K562 (cell line): ENCODE measurements around the gene RGS19. TPM values are rescaled to one million over a fixed set of nuclear protein-coding genes. Genes with fewer than 3 reads are reported as not detected.

ENCODE experiments used
- ATAC-seq: fragments of 200-7000 bp; cut with Tn5 transposase; 3 replicates; pipeline ENCODE4 v1.9.1; 2020; ENCODE audit warnings: moderate library complexity
- BruUV-seq: library from RNA; stranded (reverse); fragments of 400-500 nt; replicated peaks from 2 replicates; lab custom pipeline; 2021; lab: Mats Ljungman, UMichigan
- CTCF ChIA-PET: fragments of 300-600 bp; formaldehyde crosslinking; extraction: SDS; loops from one replicate; lab custom pipeline; 2021; ENCODE audit warnings: low intra/inter-chr PET ratio; lab: Yijun Ruan, JAX
- POLR2A ChIA-PET: fragments of 300-600, 350-650 bp; sonication (Branson Sonifier 250); formaldehyde crosslinking; extraction: SDS; loops from one replicate; lab custom pipeline; 2021; ENCODE audit warnings: antibody characterized with exemption, inconsistent platforms; lab: Yijun Ruan, JAX
- DNase-seq, 4 experiments: peaks; one replicate each; pipeline versions ENCODE4 v3.0.0 to v3.0.0-alpha.2; 2011 to 2018; ENCODE audit warnings: low spot score in 3 of 4, mixed read lengths in 3 of 4; ENCODE audit errors: extremely low read depth in 1 of 4
- FAIRE-seq: peaks from 2 replicates; lab custom pipeline; 2011; peaks lifted over from hg19 to GRCh38; lab: Jason Lieb, UNC
- H2AFZ ChIP-seq: 2 replicates; pipeline ENCODE4 v1.6.0; 2011; ENCODE audit warnings: low read depth, low read length, control low read depth, inconsistent platforms
- H3K27ac ChIP-seq: fragments of 200-600 bp; 3 replicates; pipeline ENCODE4 v1.8.0; 2011; ENCODE audit warnings: low read depth, mild to moderate bottlenecking, control low read depth, inconsistent platforms, low read length, moderate library complexity, mixed read lengths; ENCODE audit errors: extremely low read depth
- H3K27me3 ChIP-seq, 2 experiments: fragments of 300-600 bp in 1 of 2; 2 replicates in 1 of 2; 3 replicates in 1 of 2; pipeline versions ENCODE4 v1.6.0 to v1.8.0; 2011; ENCODE audit warnings: inconsistent platforms in 2 of 2, low read length in 2 of 2, mild to moderate bottlenecking in 1 of 2, mixed read lengths in 1 of 2, moderate library complexity in 1 of 2; ENCODE audit not compliant: control insufficient read depth in 2 of 2, insufficient read depth in 2 of 2
- H3K36me3 ChIP-seq: fragments of 300-600 bp; 3 replicates; pipeline ENCODE4 v1.8.0; 2011; ENCODE audit warnings: mild to moderate bottlenecking, low read length, inconsistent platforms; ENCODE audit not compliant: control insufficient read depth, insufficient read depth
- H3K4me1 ChIP-seq, 2 experiments: fragments of 200-600 bp in 1 of 2; replicated peaks in 1 of 2; 2 replicates in 1 of 2; 3 replicates in 1 of 2; pipeline versions ENCODE4 v1.5.1 to v1.8.0; 2011; ENCODE audit warnings: inconsistent platforms in 2 of 2, low read length in 2 of 2, mild to moderate bottlenecking in 1 of 2, mixed read lengths in 1 of 2, moderate library complexity in 1 of 2; ENCODE audit not compliant: control insufficient read depth in 2 of 2, insufficient read depth in 2 of 2
- H3K4me2 ChIP-seq: 2 replicates; pipeline ENCODE4 v1.6.1; 2011; ENCODE audit warnings: low read length, control low read depth, inconsistent platforms, mixed read lengths; ENCODE audit not compliant: insufficient read depth
- H3K4me3 ChIP-seq: fragments of 200-600 bp; sonication (generic), shearing (Covaris generic); 2 replicates; pipeline ENCODE4 v1.5.1; 2016; ENCODE audit warnings: control low read depth, inconsistent platforms
- H3K79me2 ChIP-seq: fragments of 200-600 bp; 3 replicates; pipeline ENCODE4 v1.8.0; 2011; ENCODE audit warnings: low read length, inconsistent platforms; ENCODE audit not compliant: control insufficient read depth, insufficient read depth
- H3K9ac ChIP-seq, 2 experiments: 2 replicates each; pipeline versions ENCODE4 v1.6.0 to v1.6.1; 2011; ENCODE audit warnings: low read depth in 2 of 2, low read length in 2 of 2, control low read depth in 1 of 2, inconsistent platforms in 1 of 2, mild to moderate bottlenecking in 1 of 2, mixed read lengths in 1 of 2; ENCODE audit not compliant: insufficient read depth in 1 of 2
- H3K9me1 ChIP-seq: one replicate; pipeline ENCODE4 v1.6.0; 2011; ENCODE audit warnings: inconsistent platforms, mild to moderate bottlenecking, low read length, moderate library complexity; ENCODE audit not compliant: control insufficient read depth, insufficient read depth
- H3K9me3 ChIP-seq: replicated peaks from 2 replicates; pipeline ENCODE4 v1.5.1; 2011; ENCODE audit warnings: low read depth, low read length, inconsistent platforms; ENCODE audit not compliant: control insufficient read depth, insufficient read depth
- H4K20me1 ChIP-seq: replicated peaks from 2 replicates; pipeline ENCODE4 v1.6.1; 2011; ENCODE audit warnings: low read length, inconsistent platforms, mixed read lengths; ENCODE audit not compliant: control insufficient read depth, insufficient read depth
- CBFA2T3 ChIP-seq: fragments of 450-650 bp; IDR thresholded peaks from 2 replicates; pipeline ENCODE4 v1.6.1; 2017
- EGR1 ChIP-seq: fragments of 450-650 bp; conservative IDR thresholded peaks from 2 replicates; pipeline ENCODE4 v1.6.1; 2017; ENCODE audit warnings: mild to moderate bottlenecking
- ESRRA ChIP-seq: fragments of 450-650 bp; IDR thresholded peaks from 2 replicates; pipeline ENCODE4 v1.6.1; 2014; ENCODE audit warnings: low read depth, mild to moderate bottlenecking, moderate library complexity, borderline replicate concordance
- GABPA ChIP-seq: fragments of 200-800 bp; sonication (Bioruptor generic); conservative IDR thresholded peaks from 2 replicates; pipeline ENCODE4 v1.6.1; 2016; ENCODE audit warnings: low read depth, missing genetic modification characterization, missing compliant biosample characterization
- HMGN3 ChIP-seq: IDR thresholded peaks from 2 replicates; pipeline ENCODE4 v1.6.1; 2011; ENCODE audit warnings: borderline replicate concordance, low read depth, mild to moderate bottlenecking, mixed read lengths, low read length; ENCODE audit not compliant: insufficient read length; ENCODE audit errors: extremely low read depth
- NR2C2 ChIP-seq, 2 experiments: fragments of 200-800 bp in 1 of 2; sonication (Bioruptor generic) in 1 of 2; sonication (generic) in 1 of 2; formaldehyde crosslinking in 1 of 2; IDR thresholded peaks; 2 replicates each; pipeline versions ENCODE4 v1.6.1 to v1.8.0; 2016 to 2022; ENCODE audit warnings: mild to moderate bottlenecking in 1 of 2, missing compliant biosample characterization in 1 of 2, missing genetic modification characterization in 1 of 2, missing genetic modification reagents in 1 of 2
- PHF8 ChIP-seq: fragments of 200-600 bp; sonication (generic); IDR thresholded peaks from 2 replicates; pipeline ENCODE4 v1.6.1; 2012; ENCODE audit warnings: mixed run types, mild to moderate bottlenecking, inconsistent platforms, low read length, moderate library complexity, borderline replicate concordance
- POLR2G ChIP-seq: fragments of 200-400 bp; formaldehyde crosslinking; IDR thresholded peaks from 2 replicates; pipeline ENCODE4 v1.6.1; 2017; ENCODE audit warnings: low read depth, mild to moderate bottlenecking, antibody characterized with exemption, low read length, moderate library complexity
- POLR3G ChIP-seq: IDR thresholded peaks from 2 replicates; pipeline ENCODE4 v1.6.1; 2011; ENCODE audit not compliant: insufficient read length, insufficient replicate concordance; ENCODE audit errors: extremely low read depth
- RBM17 ChIP-seq: fragments of 200-400 bp; formaldehyde crosslinking; IDR thresholded peaks from 2 replicates; pipeline ENCODE4 v1.6.1; 2017; ENCODE audit warnings: low read depth, mild to moderate bottlenecking, low read length, borderline replicate concordance
- SPI1 ChIP-seq: IDR thresholded peaks from 2 replicates; pipeline ENCODE4 v1.6.1; 2011; ENCODE audit warnings: low read depth, low read length, control low read depth, borderline replicate concordance
- SUPT5H ChIP-seq: fragments of 450-650 bp; IDR thresholded peaks from 2 replicates; pipeline ENCODE4 v1.6.1; 2016
- ZNF311 ChIP-seq: fragments of 250-450 bp; sonication (Bioruptor Pico); IDR thresholded peaks from 2 replicates; pipeline ENCODE4 v1.4.0; 2020; ENCODE audit warnings: mild to moderate bottlenecking, moderate library complexity
- ZNF445 ChIP-seq: fragments of 250-450 bp; sonication (Bioruptor Pico); IDR thresholded peaks from 2 replicates; pipeline ENCODE4 v1.4.0; 2020; ENCODE audit warnings: low read depth, mild to moderate bottlenecking, moderate library complexity
- ZNF639 ChIP-seq, 2 experiments: fragments of 200-800 bp in 1 of 2; sonication (Bioruptor generic) in 1 of 2; sonication (generic) in 1 of 2; formaldehyde crosslinking in 1 of 2; IDR thresholded peaks in 1 of 2; conservative IDR thresholded peaks in 1 of 2; 2 replicates each; pipeline versions ENCODE4 v1.5.0 to v1.6.1; 2016 to 2020; ENCODE audit warnings: missing compliant biosample characterization in 1 of 2, missing genetic modification characterization in 1 of 2, missing genetic modification reagents in 1 of 2
- WGBS: fragments of 100-300 bp; shearing (Covaris generic); methylation state at CpG from one replicate; pipeline ENCODE4 v1.1.6; 2016; ENCODE audit warnings: low coverage, mixed read lengths; ENCODE audit not compliant: insufficient coverage; ENCODE audit errors: missing lambda C conversion rate; 5-methylcytosine and 5-hydroxymethylcytosine counted together
- in situ Hi-C: fragments of 300-500 bp; cut with MboI; formaldehyde crosslinking; loops from 4 replicates; pipeline ENCODE4 v1.15.0; 2018; ENCODE audit warnings: inconsistent platforms, mixed read lengths
- intact Hi-C: fragments of 100-400 bp; cut with micrococcal nuclease; formaldehyde crosslinking; loops from 2 replicates; pipeline ENCODE4 v1.14.2; 2022
- polyA plus RNA-seq, 8 experiments: library from polyadenylated mRNA; depleted of rRNA in 4 of 8; stranded (reverse) in 5 of 8; unstranded in 3 of 8; fragments of >200 nt; fragmentation: Nextera tagmentation in 2 of 8; fragmentation: Illumina TruSeq in 1 of 8; extraction: Ambion mirVana in 2 of 8; extraction: Trizol in 1 of 8; gene quantifications; 2 replicates each; pipeline versions ENCODE4 v1.2.1 to v1.2.3, GENCODE V29; 2011 to 2014; ENCODE audit warnings: inconsistent platforms in 1 of 8, missing spikeins in 1 of 8
- total RNA-seq, 7 experiments: library from RNA; depleted of rRNA in 6 of 7; stranded (reverse); fragments of >200 nt in 6 of 7; fragmentation: Illumina TruSeq in 2 of 7; extraction: Trizol in 2 of 7; gene quantifications; 2 replicates each; pipeline versions ENCODE4 v1.2.1 to v1.2.3, GENCODE V29; 2011 to 2021; ENCODE audit warnings: low replicate concordance in 1 of 7

The RGS19 gene
- total and polyA plus RNA-seq, 9 of the 15 experiments (the other 6 are each of a cell fraction or from before 2014, with no cell fraction given), result 0.41 to 23.7 (median 14.6) TPM

GRCh38 chr20:64033981-64034493 lies 45.3 kb downstream of the RGS19 start:
- peaks cover 20 to 55% of the 10 kb centered on the region in 2 experiments for H3K4me1 ChIP-seq
- H3K36me3 ChIP-seq, result peaks cover 58% of the 10 kb centered on the region; the same call in 2 of the 3 replicates
- H2AFZ ChIP-seq, result no peak overlapping the region
- TF ChIP-seq HMGN3 (peak; percentile 30), CBFA2T3 (peak; percentile 23; the same call in 1 of the 2 replicates), ZNF445 (no peak), EGR1 (peak; percentile 64), PHF8 (no peak), SUPT5H (0 out of 2 replicates have a peak, but pooled peaks have one; percentile 7), POLR2G (peak; percentile 64), ESRRA (no peak), NR2C2 (CRISPR knock-in tag; IDR thresholded peaks at IDR 0.05) (no peak), NR2C2 (tag; IDR thresholded peaks at IDR 0.05) (no peak), SPI1 (no peak), ZNF639 (CRISPR knock-in tag; conservative IDR thresholded peaks at IDR 0.05 in 1 of 2, IDR thresholded peaks at IDR 0.05 in 1 of 2) (no peak), ZNF311 (CRISPR knock-in tag) (no peak), GABPA (tag) (no peak), POLR3G (no peak), RBM17 (no peak)
- FAIRE-seq (no peak), ATAC-seq (no peak), DNase-seq (no peak)
- BruUV-seq, result no TSS peak
- peak overlapping the region in 1 of 2 experiments; percentile 47; a peak in 1 of 4 replicates for H3K9ac ChIP-seq
- POLR2A ChIA-PET, result no interaction called here
- H3K4me3 ChIP-seq, result no peak overlapping the region
- in situ Hi-C loops, result no loop called here
- H3K27me3 ChIP-seq, result no peaks in the 10 kb centered on the region
- no peaks in the 10 kb centered on the region for H4K20me1 ChIP-seq
- intact Hi-C loops, result no loop called here
- no peak overlapping the region for H3K4me2 ChIP-seq
- H3K27ac ChIP-seq, result no peak overlapping the region
- H3K79me2 ChIP-seq, result no peaks in the 10 kb centered on the region
- CTCF ChIA-PET, result no interaction called here
- 75% methylated on average over 9 of the region's 11 CpGs for WGBS
- peaks cover 3% of the 10 kb centered on the region for H3K9me1 ChIP-seq
- H3K9me3 ChIP-seq, result no peaks in the 10 kb centered on the region
